ENCODE measurements around the gene F7. TPM values are rescaled to one million over a fixed set of nuclear protein-coding genes. Genes with fewer than 3 reads are reported as not detected.
"Not testable (repeated sequence)": the region's sequence is repeated elsewhere in the genome, so short reads cannot be mapped to it uniquely, and the experiment has no call there.

Gene F7
- total RNA-seq = 1.0 and 1.2 TPM in 2 replicates
- long read RNA-seq = 0 reads

DNA sequence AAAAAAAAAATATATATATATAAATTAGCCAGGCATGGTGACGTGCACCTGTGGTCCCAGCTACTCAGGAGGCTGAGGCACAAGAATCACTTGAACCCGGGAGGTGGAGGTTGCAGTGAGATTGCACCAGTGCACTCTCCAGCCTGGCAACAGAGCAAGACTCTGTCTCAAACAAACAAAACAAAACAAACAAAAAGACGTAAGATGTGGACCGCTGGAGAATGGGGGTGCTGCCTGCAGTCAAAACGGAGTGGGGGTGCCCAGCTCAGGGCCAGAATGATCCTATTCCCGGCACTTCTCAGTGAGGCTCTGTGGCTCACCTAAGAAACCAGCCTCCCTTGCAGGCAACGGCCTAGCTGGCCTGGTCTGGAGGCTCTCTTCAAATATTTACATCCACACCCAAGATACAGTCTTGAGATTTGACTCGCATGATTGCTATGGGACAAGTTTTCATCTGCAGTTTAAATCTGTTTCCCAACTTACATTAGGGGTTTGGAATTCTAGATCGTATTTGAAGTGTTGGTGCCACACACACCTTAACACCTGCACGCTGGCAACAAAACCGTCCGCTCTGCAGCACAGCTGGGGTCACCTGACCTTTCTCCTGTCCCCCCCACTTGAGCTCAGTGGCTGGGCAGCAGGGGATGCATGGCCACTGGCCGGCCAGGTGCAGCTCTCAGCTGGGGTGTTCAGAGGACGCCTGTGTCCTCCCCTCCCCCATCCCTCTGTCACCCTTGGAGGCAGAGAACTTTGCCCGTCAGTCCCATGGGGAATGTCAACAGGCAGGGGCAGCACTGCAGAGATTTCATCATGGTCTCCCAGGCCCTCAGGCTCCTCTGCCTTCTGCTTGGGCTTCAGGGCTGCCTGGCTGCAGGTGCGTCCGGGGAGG, at the start of gene F7:
Gene F7 (plus strand): TSS at position 760 of the 889 bp plus-strand sequence. CDS start 51 bp downstream, at position 811.
- Mint-ChIP-seq H3K4me3 (no peak within 1 kb of the TSS), H3K9me3 (no peaks in the 10 kb centered on the region), H3K36me3 (ENCODE audit: low read depth) (no peaks in the 10 kb centered on the region), H3K4me1 (peaks cover 4% of the 10 kb centered on the region), H3K27me3 (ENCODE audit: low read depth) (peaks cover 19% of the 10 kb centered on the region), H3K27ac (ENCODE audit: unreplicated experiment) (no peak within 1 kb of the TSS)
- TF ChIP-seq, protein P1, sequence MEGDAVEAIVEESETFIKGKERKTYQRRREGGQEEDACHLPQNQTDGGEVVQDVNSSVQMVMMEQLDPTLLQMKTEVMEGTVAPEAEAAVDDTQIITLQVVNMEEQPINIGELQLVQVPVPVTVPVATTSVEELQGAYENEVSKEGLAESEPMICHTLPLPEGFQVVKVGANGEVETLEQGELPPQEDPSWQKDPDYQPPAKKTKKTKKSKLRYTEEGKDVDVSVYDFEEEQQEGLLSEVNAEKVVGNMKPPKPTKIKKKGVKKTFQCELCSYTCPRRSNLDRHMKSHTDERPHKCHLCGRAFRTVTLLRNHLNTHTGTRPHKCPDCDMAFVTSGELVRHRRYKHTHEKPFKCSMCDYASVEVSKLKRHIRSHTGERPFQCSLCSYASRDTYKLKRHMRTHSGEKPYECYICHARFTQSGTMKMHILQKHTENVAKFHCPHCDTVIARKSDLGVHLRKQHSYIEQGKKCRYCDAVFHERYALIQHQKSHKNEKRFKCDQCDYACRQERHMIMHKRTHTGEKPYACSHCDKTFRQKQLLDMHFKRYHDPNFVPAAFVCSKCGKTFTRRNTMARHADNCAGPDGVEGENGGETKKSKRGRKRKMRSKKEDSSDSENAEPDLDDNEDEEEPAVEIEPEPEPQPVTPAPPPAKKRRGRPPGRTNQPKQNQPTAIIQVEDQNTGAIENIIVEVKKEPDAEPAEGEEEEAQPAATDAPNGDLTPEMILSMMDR (conservative IDR thresholded peaks at IDR 0.05) = no peak
- no peak for DNase-seq (ENCODE audit: low read depth, low spot score)

DNA sequence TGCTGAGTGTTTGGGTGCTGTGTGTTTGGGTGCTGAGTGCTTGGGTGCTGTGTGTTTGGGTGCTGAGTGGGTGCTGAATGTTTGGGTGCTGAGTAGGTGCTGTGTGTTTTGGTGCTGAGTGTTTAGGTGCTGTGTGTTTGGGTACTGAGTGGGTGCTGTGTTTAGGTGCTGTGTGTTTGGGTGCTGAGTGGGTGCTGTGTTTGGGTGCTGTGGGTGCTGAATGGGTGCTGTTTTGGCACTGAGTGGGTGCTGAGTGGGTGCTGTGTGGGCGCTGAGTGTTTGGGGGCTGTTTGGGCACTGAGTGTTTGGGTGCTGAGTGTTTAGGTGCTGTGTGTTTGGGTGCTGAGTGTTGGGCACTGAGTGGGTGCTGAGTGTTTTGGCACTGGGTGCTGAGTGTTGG, 48.5 kb upstream of the F7 start:
- no peaks in the 10 kb centered on the region for H3K27me3 Mint-ChIP-seq (ENCODE audit: low read depth)
- H3K4me1 Mint-ChIP-seq = peaks cover 9% of the 10 kb centered on the region
- TF ChIP-seq, protein P1 (conservative IDR thresholded peaks at IDR 0.05) = no peak
- H3K9me3 Mint-ChIP-seq = no peaks in the 10 kb centered on the region
- no peak for DNase-seq (ENCODE audit: low read depth, low spot score)
- H3K4me3 Mint-ChIP-seq = no peak overlapping the region
- no peak overlapping the region for H3K27ac Mint-ChIP-seq (ENCODE audit: unreplicated experiment)
- H3K36me3 Mint-ChIP-seq (ENCODE audit: low read depth) = no peaks in the 10 kb centered on the region

DNA sequence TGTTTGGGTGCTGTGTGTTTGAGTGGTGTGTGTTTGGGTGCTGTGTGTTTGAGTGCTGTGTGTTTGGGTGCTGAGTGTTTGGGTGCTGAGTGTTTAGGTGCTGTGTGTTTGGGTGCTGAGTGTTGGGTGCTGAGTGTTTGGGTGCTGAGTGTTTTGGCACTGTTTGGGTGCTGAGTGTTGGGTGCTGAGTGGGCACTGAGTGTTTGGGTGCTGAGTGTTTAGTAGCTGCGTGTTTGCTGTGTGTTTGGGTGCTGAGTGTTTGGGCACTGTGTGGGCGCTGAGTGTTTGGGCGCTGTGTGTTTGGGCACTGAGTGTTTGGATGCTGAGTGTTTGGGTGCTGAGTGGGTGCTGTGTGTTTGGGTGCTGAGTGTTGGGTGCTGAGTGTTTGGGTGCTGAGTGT, 48.0 kb upstream of the F7 start:
- H3K27me3 Mint-ChIP-seq (ENCODE audit: low read depth); H3K4me1 Mint-ChIP-seq; H3K36me3 Mint-ChIP-seq (ENCODE audit: low read depth); H3K9me3 Mint-ChIP-seq; H3K4me3 Mint-ChIP-seq; DNase-seq (ENCODE audit: low read depth, low spot score); H3K27ac Mint-ChIP-seq (ENCODE audit: unreplicated experiment): not testable (repeated sequence)

DNA sequence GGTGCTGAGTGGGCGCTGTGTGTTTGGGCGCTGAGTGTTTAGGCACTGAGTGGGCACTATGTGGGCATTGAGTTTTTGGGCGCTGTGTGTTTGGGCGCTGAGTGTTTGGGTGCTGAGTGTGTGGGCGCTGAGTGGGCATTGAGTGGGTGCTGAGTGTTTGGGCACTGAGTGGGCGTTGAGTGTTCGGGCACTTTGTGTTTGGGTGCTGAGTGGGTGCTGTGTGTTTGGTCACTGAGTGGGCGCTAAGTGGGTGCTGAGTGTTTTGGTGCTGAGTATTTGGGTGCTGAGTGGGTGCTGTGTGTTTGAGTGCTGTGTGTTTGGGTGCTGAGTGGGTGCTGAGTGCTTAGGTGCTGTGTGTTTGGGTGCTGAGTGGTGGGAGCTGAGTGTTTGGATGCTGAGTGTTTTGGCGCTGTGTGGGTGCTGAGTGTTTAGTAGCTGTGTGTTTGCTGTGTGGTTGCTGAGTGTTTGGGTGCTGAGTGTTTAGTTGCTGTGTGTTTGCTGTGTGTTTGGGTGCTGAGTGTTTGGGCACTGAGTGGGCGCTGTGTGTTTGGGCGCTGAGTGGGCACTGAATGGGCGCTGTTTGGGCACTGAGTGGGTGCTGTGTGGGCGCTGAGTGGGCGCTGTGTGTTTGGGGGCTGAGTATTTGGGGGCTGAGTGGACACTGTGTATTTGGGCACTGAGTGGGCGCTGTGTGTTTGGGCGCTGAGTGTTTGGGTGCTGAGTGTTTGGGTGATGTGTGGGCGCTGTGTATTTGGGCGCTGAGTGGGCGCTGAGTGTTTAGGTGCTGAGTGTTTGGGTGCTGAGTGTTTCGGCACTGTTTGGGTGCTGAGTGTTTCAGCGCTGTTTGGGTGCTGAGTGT, 47.2 kb upstream of the F7 start:
- peaks cover 9% of the 10 kb centered on the region for H3K4me1 Mint-ChIP-seq
- no peaks in the 10 kb centered on the region for H3K27me3 Mint-ChIP-seq (ENCODE audit: low read depth)
- DNase-seq (ENCODE audit: low read depth, low spot score) = no peak
- no peaks in the 10 kb centered on the region for H3K9me3 Mint-ChIP-seq
- no peak overlapping the region for H3K27ac Mint-ChIP-seq (ENCODE audit: unreplicated experiment)
- H3K36me3 Mint-ChIP-seq (ENCODE audit: low read depth) = no peaks in the 10 kb centered on the region
- TF ChIP-seq, protein P1 (conservative IDR thresholded peaks at IDR 0.05) = no peak
- no peak overlapping the region for H3K4me3 Mint-ChIP-seq

DNA sequence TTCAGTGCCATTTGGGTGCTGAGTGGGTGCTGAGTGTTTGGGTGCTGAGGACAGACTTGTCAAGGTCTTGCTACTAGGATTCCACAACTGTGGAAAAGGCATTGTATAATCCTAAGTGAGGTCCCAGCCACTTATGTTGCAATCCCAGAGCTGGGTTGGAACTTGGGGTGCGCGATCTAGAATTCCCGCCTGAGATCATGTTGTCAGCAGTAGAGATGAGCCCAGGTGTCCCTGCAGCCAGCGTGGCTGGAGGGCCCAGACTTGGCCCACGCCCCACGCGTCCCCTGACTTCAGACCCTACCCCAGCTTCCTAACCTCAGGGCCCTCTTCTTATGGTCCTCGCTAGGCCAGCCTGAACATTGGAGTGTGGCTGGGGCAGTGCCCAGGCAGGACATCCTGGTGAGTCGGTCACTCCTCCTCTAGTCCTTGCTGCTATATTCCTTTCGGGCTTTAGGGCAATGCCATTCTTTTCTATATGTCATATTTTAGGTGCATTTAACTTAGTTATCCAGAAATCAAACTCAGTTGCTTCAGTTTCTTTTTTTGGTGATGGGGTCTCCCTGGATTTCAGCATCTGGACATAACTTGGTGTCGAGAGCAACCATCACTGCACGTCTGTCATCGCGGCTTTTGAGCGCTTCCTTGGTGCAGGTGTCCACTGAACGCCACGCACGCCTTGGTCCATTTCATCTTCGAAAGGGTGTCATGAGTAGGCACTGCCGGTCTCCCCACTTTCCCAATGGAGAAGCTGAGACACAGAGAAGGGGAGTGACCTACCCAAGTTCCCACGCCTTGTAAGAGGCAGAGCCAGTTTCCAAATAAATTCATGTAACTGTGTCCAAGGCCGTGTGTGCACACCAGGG, 46.4 kb upstream of the F7 start:
- no peaks in the 10 kb centered on the region for H3K27me3 Mint-ChIP-seq (ENCODE audit: low read depth)
- no peak overlapping the region for H3K4me3 Mint-ChIP-seq

More for the DNA sequence above, 46.4 kb upstream of the F7 start:
- TF ChIP-seq, protein P1 (conservative IDR thresholded peaks at IDR 0.05) = no peak
- no peak overlapping the region for H3K27ac Mint-ChIP-seq (ENCODE audit: unreplicated experiment)
- no peaks in the 10 kb centered on the region for H3K36me3 Mint-ChIP-seq (ENCODE audit: low read depth)
- H3K9me3 Mint-ChIP-seq = no peaks in the 10 kb centered on the region
- peaks cover 9% of the 10 kb centered on the region for H3K4me1 Mint-ChIP-seq
- DNase-seq (ENCODE audit: low read depth, low spot score) = no peak
